Keratinocyte (primary cell): Measurements from ENCODE around the gene OLFML1.

Source experiments
- EZH2 ChIP-seq: IDR thresholded peaks from one replicate; pipeline ENCODE4 v1.6.1; 2012; ENCODE audit warnings: inconsistent platforms, mild to moderate bottlenecking, low read length, moderate library complexity
- TF ChIP-seq, protein P1 (sequence below), 3 experiments: IDR thresholded peaks in 1 of 3; conservative IDR thresholded peaks in 1 of 3; optimal IDR thresholded peaks in 1 of 3; 2 replicates in 2 of 3; 3 replicates in 1 of 3; pipeline versions ENCODE3 to v1.5.1; 2011; ENCODE audit warnings: low read length in 3 of 3, mild to moderate bottlenecking in 3 of 3, moderate library complexity in 2 of 3, control low read depth in 1 of 3, inconsistent platforms in 1 of 3; ENCODE audit not compliant: insufficient read depth in 2 of 3; ENCODE audit errors: extremely low read depth in 1 of 3

DNA sequence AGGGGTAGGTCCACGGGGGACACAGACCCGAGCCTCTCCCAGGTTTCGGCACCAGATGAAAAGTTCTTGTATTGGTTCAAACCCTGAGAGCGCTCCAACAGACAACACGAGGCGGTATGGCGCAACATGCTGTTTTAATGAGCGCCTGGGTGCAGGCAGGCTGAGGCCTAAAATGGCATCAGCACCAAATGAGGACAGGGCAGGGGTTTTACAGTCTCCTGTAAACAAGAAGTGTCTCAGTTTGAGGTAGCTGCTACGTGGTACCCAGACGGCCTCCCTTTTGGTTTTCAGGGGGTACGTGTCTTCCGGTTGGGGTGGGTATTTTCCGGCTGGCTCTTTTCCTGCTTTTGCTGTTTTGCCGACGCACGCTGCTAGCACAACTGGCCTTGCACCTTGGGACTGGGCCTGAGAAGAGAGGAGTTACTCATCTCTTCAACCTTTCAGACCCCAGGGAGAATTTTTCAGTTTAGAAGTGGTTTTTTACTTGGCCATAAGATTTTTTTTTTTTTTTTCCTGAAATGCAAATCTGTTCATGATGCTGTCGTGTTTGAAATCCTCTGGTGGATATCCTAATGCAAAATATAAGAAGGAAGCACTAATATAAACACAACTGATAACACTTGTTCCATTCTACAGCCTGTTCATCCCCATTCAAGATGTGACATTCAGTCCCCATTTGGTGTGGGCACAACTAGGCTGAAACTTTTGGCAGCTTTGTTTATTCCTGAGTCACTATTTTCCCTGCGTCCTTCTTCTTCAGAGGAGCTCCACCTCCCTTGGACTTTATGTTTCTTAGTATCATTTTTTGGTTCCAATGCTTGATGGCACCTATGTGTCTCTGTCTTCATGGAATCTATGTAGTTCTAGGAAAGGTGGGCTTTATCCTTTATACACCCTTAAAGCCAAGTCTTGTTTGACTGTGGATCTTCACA is 35.0 kb downstream of the OLFML1 start:
- TF ChIP-seq, protein P1, sequence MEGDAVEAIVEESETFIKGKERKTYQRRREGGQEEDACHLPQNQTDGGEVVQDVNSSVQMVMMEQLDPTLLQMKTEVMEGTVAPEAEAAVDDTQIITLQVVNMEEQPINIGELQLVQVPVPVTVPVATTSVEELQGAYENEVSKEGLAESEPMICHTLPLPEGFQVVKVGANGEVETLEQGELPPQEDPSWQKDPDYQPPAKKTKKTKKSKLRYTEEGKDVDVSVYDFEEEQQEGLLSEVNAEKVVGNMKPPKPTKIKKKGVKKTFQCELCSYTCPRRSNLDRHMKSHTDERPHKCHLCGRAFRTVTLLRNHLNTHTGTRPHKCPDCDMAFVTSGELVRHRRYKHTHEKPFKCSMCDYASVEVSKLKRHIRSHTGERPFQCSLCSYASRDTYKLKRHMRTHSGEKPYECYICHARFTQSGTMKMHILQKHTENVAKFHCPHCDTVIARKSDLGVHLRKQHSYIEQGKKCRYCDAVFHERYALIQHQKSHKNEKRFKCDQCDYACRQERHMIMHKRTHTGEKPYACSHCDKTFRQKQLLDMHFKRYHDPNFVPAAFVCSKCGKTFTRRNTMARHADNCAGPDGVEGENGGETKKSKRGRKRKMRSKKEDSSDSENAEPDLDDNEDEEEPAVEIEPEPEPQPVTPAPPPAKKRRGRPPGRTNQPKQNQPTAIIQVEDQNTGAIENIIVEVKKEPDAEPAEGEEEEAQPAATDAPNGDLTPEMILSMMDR (optimal IDR thresholded peaks at IDR 0.05 in 1 of 3, IDR thresholded peaks at IDR 0.05 in 1 of 3, conservative IDR thresholded peaks at IDR 0.05 in 1 of 3; ENCODE audit: extremely low read depth in 1 of 3, insufficient read depth in 2 of 3, low read length in 3 of 3): no peak
- TF ChIP-seq EZH2: no peak
